ENCODE results near the gene SPATS2L.

GRCh38 chr2:200449149-200449548 lies 142.7 kb downstream of the SPATS2L start:
- TF ChIP-seq CTCF (IDR thresholded peaks at IDR 0.05) (no peak), POLR2A (IDR thresholded peaks at IDR 0.05) (no peak), POLR2AphosphoS5 (IDR thresholded peaks at IDR 0.05) (no peak)
